Heart right ventricle (tissue), 16 donors: ENCODE results near the gene DRC1. TPM values are rescaled to one million over a fixed set of nuclear protein-coding genes. Genes with fewer than 3 reads are reported as not detected.
"Not testable (repeated sequence)": the region's sequence is repeated elsewhere in the genome, so short reads cannot be mapped to it uniquely, and the experiment has no call there.

ENCODE experiments used
- ATAC-seq, 8 donors: fragments of 200-7000 bp; cut with Tn5 transposase; one replicate each; pipeline ENCODE4 v1.9.1; 2020; ENCODE audit warnings: mild to moderate bottlenecking in 8 of 8, moderate library complexity in 8 of 8, moderate number of reproducible peaks in 1 of 8
- DNase-seq, 2 donors: peaks; one replicate each; pipeline ENCODE4 v3.0.0-alpha.2; 2020
- H3K27ac ChIP-seq, 10 donors: fragments of 200-600 bp; sonication (generic) in 2 of 10; one replicate each; pipeline versions ENCODE4 v1.5.0 to v1.8.0; 2020 to 2022; ENCODE audit warnings: mild to moderate bottlenecking in 3 of 10
- H3K27me3 ChIP-seq, 7 donors: fragments of 200-600 bp; one replicate each; pipeline ENCODE4 v1.8.0; 2021 to 2022; ENCODE audit warnings: mild to moderate bottlenecking in 2 of 7
- H3K36me3 ChIP-seq, 9 donors: fragments of 200-600 bp; sonication (generic) in 1 of 9; one replicate each; pipeline versions ENCODE4 v1.5.0 to v1.8.0; 2020 to 2022; ENCODE audit warnings: mild to moderate bottlenecking in 2 of 9
- H3K4me1 ChIP-seq, 9 donors: fragments of 200-600 bp; sonication (generic) in 1 of 9; one replicate each; pipeline versions ENCODE4 v1.5.0 to v1.8.0; 2020 to 2022; ENCODE audit warnings: mild to moderate bottlenecking in 4 of 9
- H3K4me3 ChIP-seq, 10 donors: fragments of 200-600 bp; sonication (generic) in 2 of 10; one replicate each; pipeline versions ENCODE4 v1.5.0 to v1.8.0; 2020 to 2022; ENCODE audit warnings: mild to moderate bottlenecking in 7 of 10, moderate library complexity in 2 of 10
- H3K9me3 ChIP-seq, 11 donors: fragments of 200-600 bp in 10 of 11; sonication (generic) in 2 of 11; one replicate each; pipeline versions ENCODE4 v1.5.0 to v1.8.0; 2013 to 2022; ENCODE audit warnings: mild to moderate bottlenecking in 2 of 11, control low read depth in 1 of 11, moderate library complexity in 1 of 11
- WGBS, 2 donors: extraction: QIAGEN DNeasy Blood & Tissue Kit; methylation state at CpG; one replicate each; pipeline ENCODE4 v1.1.7; 2013; ENCODE audit warnings: inconsistent platforms in 1 of 2; 5-methylcytosine and 5-hydroxymethylcytosine counted together
- intact Hi-C, 10 donors: fragments of 100-400 bp; cut with DNase I; formaldehyde crosslinking; loops; one replicate each; pipeline versions ENCODE4 v1.11.1 to v1.14.2; 2022
- long read RNA-seq, 3 donors: library from polyadenylated mRNA; unstranded; transcript quantifications; one replicate each; pipeline ENCODE4 v2.0.0, GENCODE V29; 2020 to 2021
- polyA plus RNA-seq, 2 donors: library from polyadenylated mRNA; stranded (reverse); fragments of 200-250 nt; gene quantifications; one replicate each; pipeline ENCODE4 v1.2.3, GENCODE V29; 2013
- total RNA-seq, 10 donors: library from RNA; stranded (reverse); fragmentation: NEBNext Ultra II Directional in 3 of 10; extraction: Animal tissue kit (Norgen Biotek cat#: 25700) in 3 of 10; gene quantifications; one replicate each; pipeline versions ENCODE4 v1.2.1 to v1.2.4, GENCODE V29; 2021 to 2023
- TF ChIP-seq, protein P1 (sequence below), 9 donors: fragments of 200-600 bp; sonication (generic) in 2 of 9; IDR thresholded peaks; one replicate each; pipeline versions ENCODE4 v1.5.0 to v1.8.0; 2021 to 2022; ENCODE audit warnings: antibody characterized with exemption in 9 of 9, mild to moderate bottlenecking in 5 of 9, moderate library complexity in 1 of 9
- donor health status: Arrhythmogenic right ventricular cardiomyopathy.
- donor health status: ischemic (EF 13 %, LVEDD 7.1; RV severe dilation, severe dysfunction).
- donor health status: healthy with polysubstance abuse.
- donor health status: DM: no; HTN: yes; CAD: no.
- donor health status: DM: no; HTN: no; CAD: no.
- donor health status: ischemic (EF 25% LVEDD 6.9; RV normal size, moderate dysfunction).
- donor health status: ischemic (EF 25% LVEDD 5.7; RV mildly dilated, moderate dysfunction).
- donor health status: healthy.
- donor health status: DM: yes; HTN: yes; CAD: no.
- donor health status: Ischemic cardiomyopathy.
- donor health status: ischemic (EF 35%, LVEDD 5.7; RV mildly dilated, moderate dysfunction).
- donor health status: nonischemic (EF 11% LVEDD 7.7; RV severe dilation, severe dysfunction).
- donor health status: DM: yes; HTN: yes; CAD: no.
- donor health status: PGD.
- donor health status: ischemic (EF 29% LVEDD 5.4; RV normal size, mild dysfunction).
- donor health status: nonischemic (EF 23%, LVEDD 6.1; RV moderate dilation, normal function).

DRC1 gene
- total RNA-seq = under 1 TPM in 3 of 10 donors, not detected in 7; 0.17 to 0.37 (median 0.23) TPM
- polyA plus RNA-seq = under 1 TPM in 1 of 2 donors, not detected in 1; 0.06 TPM
- long read RNA-seq, donor 1 = 0 reads
- long read RNA-seq, donor 2 = 0 reads
- long read RNA-seq, donor 3, partial matches to known transcripts = 1 of 1 reads
- long read RNA-seq, donor 3, other reads (novel, unspliced or antisense) = 0 of 1 reads

DNA sequence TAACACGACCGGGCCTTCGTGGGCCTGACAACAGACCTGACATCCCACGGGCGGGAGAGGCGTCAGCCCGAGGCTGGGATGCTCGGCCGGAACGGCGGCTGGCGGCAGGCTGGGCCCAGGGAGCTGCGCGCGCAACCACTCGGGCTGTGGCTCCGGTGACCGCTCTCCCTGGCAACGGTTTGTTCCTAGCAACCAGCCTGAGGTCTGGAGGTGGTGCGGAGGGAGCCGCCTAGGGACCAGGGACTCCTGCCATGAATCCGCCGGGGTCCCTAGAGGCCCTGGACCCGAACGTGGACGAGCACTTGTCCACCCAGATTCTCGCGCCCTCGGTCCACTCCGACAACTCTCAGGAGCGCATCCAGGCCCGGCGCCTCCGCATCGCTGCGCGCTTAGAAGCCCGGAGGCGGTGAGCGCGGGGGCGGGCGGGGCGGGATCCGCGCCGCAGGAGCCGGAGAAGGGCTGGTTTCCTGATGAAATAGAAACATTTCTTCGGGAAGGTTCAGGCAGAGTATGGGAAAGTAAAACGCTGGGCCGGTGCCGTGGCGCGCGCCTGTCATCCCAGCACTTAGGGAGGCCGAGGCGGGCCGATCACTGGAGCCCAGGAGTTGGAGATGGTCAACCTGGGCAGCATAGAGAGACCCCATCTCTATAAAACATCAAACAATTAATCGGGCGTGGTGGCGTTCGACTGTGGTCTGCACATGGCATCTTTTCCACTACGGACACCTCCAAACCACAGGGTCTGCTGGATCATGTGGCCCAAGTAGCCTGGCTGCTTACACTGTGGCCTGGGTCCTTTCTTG is at the start of gene DRC1:
Gene DRC1, plus strand, starts transcription at position 182 of the 803 bp plus-strand sequence. Its CDS starts 70 bp downstream, at position 252.
- 13 to 14% methylated on average over 60 to 63 of the region's 63 CpGs for WGBS, 2 donors
- Histone ChIP-seq H3K27me3 (peaks cover 0 to 18% (median 6%) of the 10 kb centered on the region in 7 donors), H3K9me3 (no peaks in the 10 kb centered on the region), H3K36me3 (no peaks in the 10 kb centered on the region), H3K4me1 (peaks cover 0 to 12% (median 8%) of the 10 kb centered on the region in 9 donors), H3K27ac (no peak within 1 kb of the TSS), H3K4me3 (peak within 1 kb of the TSS in 9 of 10 donors; percentile 10 to 46 (median 45))
- TF ChIP-seq, protein P1, sequence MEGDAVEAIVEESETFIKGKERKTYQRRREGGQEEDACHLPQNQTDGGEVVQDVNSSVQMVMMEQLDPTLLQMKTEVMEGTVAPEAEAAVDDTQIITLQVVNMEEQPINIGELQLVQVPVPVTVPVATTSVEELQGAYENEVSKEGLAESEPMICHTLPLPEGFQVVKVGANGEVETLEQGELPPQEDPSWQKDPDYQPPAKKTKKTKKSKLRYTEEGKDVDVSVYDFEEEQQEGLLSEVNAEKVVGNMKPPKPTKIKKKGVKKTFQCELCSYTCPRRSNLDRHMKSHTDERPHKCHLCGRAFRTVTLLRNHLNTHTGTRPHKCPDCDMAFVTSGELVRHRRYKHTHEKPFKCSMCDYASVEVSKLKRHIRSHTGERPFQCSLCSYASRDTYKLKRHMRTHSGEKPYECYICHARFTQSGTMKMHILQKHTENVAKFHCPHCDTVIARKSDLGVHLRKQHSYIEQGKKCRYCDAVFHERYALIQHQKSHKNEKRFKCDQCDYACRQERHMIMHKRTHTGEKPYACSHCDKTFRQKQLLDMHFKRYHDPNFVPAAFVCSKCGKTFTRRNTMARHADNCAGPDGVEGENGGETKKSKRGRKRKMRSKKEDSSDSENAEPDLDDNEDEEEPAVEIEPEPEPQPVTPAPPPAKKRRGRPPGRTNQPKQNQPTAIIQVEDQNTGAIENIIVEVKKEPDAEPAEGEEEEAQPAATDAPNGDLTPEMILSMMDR (IDR thresholded peaks at IDR 0.05) = no peak
- intact Hi-C loops = no loop called here
- DNase-seq (peak; percentile 46 to 60), ATAC-seq (peak; percentile 28 to 90 (median 87))

DNA sequence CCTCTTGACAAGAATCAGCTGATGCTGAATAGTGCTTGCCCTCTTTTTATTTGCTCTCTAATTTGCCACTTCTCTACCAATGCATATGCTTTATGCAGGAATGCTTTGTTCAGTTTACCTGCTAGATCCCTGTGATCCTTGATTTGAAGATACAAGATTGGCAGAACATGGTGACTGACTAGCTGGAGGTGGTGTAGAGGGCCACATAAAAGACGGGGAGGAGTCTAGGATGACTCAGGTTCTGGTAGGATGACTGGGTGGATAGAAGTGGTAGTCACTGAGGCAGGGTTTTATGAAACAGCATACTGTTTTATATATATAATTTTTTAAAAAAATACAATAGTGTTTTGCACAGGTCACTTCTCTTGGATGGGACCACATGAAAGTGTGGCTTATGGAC is 48.8 kb upstream of the DRC1 start:
- TF ChIP-seq, protein P1 (IDR thresholded peaks at IDR 0.05) = no peak
- Histone ChIP-seq H3K4me3 (no peak overlapping the region), H3K27me3 (no peaks in the 10 kb centered on the region), H3K36me3 (peaks cover 0 to 8% (median 0%) of the 10 kb centered on the region in 9 donors), H3K27ac (no peak overlapping the region), H3K9me3 (no peaks in the 10 kb centered on the region), H3K4me1 (peaks cover 0 to 9% (median 5%) of the 10 kb centered on the region in 9 donors)
- DNase-seq (no peak), ATAC-seq (no peak)
- 85 to 91% methylated on average over 1 of the region's 1 CpG for WGBS, 2 donors
- intact Hi-C loops = no loop called here

DNA sequence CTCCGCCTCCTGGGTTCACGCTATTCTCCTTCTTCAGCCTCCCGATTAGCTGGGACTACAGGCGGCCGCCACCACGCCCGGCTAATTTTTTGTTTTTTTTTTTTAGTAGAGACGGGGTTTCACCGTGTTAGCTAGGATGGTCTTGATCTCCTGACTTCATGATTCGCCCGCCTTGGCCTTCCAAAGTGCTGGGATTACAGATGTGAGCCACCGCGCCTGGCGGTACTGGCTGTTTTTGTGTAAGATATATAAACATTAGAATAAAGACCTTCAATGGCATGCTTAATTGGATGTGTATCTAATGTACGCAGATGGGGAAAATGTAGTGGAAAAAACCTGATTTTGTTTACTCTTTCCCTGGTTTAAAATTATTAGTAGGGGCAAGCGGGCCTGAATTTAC is 47.3 kb upstream of the DRC1 start:
- H3K4me3 ChIP-seq, H3K4me1 ChIP-seq, H3K36me3 ChIP-seq, ATAC-seq, intact Hi-C loops, H3K9me3 ChIP-seq, DNase-seq, H3K27ac ChIP-seq, H3K27me3 ChIP-seq: not testable (repeated sequence)
- WGBS, 2 donors = 98 to 99% methylated on average over 16 of the region's 16 CpGs

DNA sequence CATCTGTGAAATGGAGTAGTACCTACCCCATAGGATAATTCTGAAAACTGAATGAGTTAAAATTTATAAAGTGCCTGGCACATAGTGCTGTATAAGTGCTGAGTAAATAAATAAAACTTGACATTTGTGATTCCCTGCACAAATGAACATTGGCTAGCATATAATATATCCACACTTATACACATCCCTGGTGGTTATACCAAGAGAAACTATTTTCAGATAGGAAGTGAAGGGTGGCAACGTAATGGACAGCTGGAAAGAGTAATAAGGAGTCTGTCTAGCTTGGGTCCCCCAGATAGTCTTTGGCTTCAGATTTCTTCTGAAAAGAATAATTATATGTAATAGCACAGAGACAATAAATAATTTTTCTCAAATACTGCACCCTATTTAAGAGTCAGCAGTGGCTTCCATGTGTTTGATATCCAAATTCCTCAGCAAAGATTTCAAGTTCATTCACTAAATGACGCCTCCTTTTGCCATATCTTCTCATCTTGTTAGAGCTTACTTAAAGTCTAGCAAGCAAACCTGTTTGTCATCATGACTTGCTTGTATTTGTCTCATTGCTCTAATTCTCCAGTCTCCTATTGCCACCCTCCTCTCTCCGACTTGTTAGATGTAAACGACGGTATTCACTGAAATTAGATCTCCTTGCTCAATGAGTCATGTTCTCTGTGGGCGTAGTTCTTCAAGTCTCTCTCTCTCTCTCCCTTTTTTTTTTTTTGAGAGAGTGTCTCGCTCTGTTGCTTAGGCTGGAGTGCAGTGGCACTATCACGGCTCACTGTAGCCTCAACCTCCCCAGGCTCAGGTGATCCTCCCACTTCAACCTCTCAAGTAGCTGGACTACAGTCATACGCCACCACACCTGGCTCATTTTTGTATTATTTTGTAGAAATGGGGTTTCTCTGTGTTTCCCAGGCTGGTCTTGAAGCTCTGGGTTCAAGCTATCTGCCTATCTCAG is 46.4 kb upstream of the DRC1 start:
- ATAC-seq = peak in 1 of 8 donors; percentile 30
- Histone ChIP-seq H3K27ac (no peak overlapping the region), H3K9me3 (no peaks in the 10 kb centered on the region), H3K4me1 (peaks cover 0 to 4% (median 0%) of the 10 kb centered on the region in 9 donors), H3K27me3 (no peaks in the 10 kb centered on the region), H3K36me3 (peaks cover 0 to 8% (median 0%) of the 10 kb centered on the region in 9 donors), H3K4me3 (no peak overlapping the region)
- WGBS, 2 donors = 83 to 88% methylated on average over 9 of the region's 9 CpGs
- TF ChIP-seq, protein P1 (IDR thresholded peaks at IDR 0.05) = no peak
- intact Hi-C loops = no loop called here
- no peak for DNase-seq
